Measurements from ENCODE around the gene CDK5RAP3.
"Not testable (repeated sequence)": the region's sequence is repeated elsewhere in the genome, so short reads cannot be mapped to it uniquely, and the experiment has no call there.

The CDK5RAP3 gene

GRCh38 chr17:48001197-48001596, 30.3 kb downstream of the CDK5RAP3 start:
- DNase-seq, result no peak

DNA sequence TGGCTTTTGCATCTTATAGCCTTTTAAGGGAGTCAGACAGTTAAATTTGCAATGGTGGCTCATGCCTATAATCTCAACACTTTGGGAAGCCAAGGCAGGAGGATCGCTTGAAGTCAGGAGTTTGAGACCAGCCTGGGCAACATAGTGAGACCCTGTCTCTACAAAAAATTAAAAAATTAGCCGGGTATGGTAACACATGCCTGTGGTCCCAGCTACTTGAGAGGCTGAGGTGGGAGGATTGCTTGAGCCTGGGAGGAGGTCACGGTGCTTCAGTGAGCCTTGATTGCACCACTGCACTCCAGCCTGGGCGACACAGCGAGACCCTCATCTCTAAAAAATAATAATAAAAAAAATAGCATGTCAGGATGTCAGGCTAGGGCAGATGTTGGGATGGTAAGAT, 30.7 kb downstream of the CDK5RAP3 start:
- not testable (repeated sequence) for DNase-seq

- DNase-seq, result peak in 1 of 2 experiments; percentile 48
These were observed 31.5 kb downstream of the CDK5RAP3 start for GRCh38 chr17:48002266-48002915.

DNA sequence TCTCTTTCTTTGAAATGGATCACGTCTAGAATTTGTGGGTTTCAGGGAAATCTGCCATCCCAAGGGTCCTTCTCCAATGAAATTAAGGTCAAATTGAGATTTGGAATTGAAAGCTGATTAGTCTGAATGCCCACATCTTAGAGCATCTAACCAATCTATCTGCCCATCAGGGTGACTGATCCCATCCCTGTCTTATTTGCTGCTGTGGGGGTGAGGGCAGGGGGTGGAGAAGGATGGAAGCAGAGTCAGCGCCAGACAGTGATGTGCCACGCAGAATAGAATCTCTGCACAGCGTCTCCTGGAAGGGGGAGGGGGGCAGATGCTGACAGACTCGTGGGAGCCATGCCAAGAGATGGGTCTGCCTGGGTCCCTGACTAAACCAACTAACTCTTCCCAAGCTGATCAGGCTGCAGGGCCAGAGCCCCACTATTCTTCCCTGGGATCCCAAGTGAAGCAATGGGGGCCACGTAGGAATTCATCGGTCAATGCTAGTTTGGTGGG, 32.1 kb downstream of the CDK5RAP3 start:
- peak; percentile 87 to 94 for DNase-seq

- peak; percentile 93 to 96 for DNase-seq
These were observed 32.7 kb downstream of the CDK5RAP3 start for GRCh38 chr17:48003417-48004151.

DNA sequence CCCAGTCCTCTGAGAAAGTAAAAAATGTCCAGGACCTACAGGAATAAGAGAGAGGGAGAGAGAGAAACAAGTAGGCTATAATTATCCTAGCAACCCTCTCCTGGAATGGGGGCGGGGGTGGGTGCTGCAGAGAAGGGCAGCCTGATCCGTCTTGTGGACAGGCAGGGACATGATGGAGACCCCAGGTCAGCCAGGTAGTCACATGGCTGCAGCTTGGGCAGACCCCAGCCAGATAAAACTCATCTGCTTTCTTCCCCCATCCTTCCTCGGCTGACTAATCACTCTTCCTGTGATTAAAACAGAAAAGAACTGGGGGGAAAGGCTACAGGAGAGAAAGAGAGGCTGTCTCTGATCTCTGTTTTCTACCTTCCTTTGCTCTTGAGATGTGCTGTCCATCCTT, 34.1 kb downstream of the CDK5RAP3 start:
- DNase-seq, result no peak

GRCh38 chr17:48006936-48007709, 36.2 kb downstream of the CDK5RAP3 start:
- DNase-seq, result no peak

DNA sequence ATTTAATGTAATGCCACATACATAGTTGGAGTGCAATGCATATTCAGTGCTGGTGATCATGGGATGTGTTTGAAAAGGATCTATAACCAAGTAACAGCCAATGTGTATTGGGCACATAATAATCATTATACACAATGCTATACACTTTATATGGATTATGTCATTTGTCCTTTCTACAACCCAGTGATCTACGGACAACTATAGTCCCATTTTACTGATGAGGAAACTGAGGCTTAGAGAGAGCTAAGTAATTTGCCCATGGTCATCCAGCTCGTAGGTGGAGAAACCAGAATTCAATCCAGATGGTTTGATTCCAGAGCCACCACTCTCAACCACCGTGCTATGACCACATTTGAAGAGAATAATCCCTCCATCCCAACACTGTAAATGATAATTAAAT, 39.3 kb downstream of the CDK5RAP3 start:
- no peak for DNase-seq

GRCh38 chr17:48011405-48012150, 40.7 kb downstream of the CDK5RAP3 start:
- DNase-seq, result peak in 1 of 2 experiments; percentile 13

GRCh38 chr17:48012151-48012520, 41.2 kb downstream of the CDK5RAP3 start:
- peak in 1 of 2 experiments; percentile 84 for DNase-seq

DNA sequence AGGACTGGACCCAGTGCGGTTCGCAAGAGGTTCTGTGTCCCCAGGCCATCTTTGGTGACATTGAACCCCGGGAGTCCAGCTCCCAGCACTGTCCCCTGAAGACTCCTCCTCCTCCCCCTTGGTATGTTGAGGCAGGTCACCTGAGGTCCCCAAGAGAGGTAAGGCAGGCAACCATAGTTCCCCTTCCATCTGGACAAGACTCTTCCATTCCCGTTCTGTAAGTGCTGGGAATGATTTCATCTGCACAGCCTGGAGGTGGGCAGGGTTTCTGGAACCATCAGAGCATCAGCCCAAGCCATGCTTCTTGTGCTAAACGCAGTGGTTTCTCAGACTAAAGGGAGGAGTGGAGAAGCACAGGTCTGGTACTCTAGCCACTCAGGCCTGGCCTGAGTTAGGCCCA, 41.7 kb downstream of the CDK5RAP3 start:
- DNase-seq, result no peak

DNA sequence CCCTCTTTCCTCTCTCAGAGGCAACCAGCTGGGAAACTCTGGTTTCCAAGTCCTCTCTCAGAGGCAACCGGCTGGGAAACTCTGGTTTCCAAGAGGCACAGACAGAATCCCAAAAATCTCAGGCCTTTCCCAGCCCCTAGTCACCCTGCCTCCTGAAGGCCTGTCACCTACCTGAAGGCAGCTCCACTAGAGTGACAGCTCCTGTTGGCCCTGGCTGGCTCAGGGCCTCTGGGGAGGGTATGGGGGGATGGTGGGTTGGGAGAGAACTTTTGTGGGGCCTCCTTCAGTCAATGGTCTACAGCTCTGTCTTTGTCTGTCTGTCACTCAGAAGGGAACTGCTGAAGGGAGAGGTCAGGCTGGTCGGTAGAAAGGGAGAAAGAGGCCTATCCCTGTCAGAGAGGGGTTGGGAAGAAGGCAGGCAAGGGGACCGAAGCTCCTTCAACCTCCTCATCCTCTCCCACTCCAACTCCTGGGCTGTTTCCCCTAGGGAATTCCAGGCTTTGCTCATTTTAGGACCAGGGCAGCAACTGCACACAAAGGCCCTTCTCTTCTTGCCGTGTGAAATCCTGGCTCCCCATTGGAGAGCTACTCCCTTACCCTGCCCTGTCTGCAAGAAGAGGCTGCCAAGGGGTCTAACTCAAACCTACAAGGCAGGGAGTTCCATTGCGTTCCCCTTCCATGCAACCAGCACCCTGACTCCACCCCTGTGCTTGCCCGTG, 43.1 kb downstream of the CDK5RAP3 start:
- no peak for DNase-seq

DNA sequence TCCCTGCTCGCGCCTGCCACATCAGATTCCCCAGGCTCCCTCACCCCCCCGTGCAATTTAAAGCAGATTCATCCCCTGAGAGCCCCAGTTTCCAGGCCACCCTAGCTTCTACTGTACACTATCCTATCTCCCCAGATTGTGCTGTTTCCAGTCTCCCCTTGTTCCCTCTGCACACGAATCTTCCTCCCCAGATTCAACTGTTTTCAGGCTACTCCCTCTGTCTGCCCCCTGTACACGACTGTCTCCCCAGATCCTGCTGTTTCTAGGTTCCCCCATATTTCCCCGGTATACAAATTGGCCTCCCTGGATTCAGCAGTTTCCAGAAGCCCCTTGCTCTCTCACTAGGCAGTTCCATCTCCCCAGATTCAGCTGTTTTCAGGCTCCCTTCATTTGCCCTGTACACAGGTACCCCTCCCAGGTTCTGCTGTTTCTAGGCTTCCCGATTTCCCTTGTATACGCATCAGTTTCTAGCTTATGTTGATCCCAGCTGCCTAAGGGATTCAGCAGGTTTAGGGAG, 43.7 kb downstream of the CDK5RAP3 start:
- no peak for DNase-seq

DNA sequence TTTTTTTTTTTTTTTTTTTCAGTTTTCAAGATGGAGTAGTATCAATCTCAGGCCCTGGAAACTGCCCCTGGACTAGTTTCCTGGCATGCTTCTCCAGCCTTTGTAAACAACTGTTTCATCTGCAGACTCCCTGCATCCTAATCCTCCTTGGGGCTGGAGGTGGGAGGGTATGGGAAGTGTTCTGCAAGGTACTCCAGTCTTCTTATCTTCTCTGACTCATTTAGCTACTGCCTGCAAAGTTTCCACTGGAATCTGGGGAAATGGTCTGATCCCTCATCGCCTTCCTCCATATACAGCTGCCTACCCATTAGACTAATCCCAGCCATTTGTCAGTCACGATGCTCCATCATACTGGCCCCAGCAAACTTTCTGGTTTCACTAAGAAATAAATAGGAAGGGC, 45.2 kb downstream of the CDK5RAP3 start:
- no peak for DNase-seq

DNA sequence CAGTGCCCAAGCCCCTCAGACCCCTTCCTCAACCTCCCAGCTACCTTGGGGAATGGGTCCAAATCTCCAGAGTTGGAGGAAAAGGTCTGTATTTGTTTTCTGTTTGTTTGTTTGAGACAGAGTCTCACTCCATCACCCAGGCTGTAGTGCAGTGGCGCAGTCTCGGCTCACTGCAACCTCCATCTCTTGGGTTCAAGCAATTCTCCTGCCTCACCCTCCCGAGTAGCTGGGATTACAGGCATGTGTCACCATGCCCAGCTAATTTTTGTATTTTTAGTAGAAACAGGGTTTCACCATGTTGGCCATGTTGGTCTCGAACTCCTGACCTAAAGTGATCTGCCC, 46.9 kb downstream of the CDK5RAP3 start:
- DNase-seq, result not testable (repeated sequence)

- DNase-seq, result no peak
These were observed 51.0 kb downstream of the CDK5RAP3 start for GRCh38 chr17:48021934-48022333.

DNA sequence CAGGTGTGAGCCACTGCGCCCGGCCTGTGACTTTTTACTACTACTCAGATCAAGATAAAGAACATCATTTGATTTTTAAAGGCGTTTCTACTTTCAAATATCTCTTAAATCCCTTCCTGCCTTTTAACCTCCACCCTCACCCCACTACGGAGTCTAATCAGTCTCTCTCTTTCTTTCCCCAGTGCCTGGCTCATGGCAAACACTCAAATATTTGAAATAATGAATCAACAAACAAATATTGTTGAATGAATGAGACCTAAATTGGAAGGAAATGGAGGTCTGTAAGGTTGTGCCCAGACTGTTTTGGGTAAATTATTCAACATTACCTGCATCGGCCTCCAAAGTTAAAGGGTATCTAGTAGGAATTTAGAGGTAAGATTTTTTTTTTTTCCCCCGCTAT, 52.0 kb downstream of the CDK5RAP3 start:
- no peak for DNase-seq

DNA sequence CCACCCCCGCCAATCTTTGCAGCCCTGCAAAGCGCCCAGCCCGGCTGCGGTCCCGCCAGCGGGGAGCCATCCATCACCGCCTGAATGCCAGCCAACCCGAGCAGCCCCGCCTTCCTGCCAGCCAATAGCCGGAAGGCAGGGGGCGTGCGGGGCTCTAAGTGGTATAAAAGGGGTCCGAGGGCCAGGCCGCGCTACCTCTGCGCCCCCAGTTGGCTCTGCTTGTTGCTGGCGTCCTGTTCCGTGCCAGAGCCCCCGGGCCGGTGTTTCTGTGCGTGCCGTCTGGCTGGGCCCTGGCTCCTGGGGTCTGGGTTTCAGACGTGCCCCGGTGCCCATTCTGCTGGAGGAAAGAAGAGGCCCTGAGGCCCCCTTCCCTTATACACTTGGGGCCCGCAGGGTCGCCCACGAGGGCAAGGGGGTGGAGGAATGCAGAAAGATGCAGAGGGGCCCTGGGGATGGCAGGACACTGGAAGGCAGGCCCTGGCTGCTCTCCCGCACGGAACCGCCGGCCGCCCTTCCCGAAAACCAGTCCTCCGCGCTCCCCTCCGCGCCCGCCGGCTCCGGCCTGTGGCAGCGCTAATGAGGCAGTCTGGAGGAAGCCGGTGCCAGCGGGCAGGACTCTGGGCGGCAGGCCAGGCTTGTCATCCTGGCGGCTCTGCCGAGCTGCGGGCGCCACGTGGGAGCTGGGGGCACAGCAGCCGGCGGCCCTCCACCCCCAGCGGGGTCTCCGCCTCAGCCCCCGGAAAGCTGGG, 52.7 kb downstream of the CDK5RAP3 start:
- DNase-seq, result peak; percentile 74 to 92

GRCh38 chr17:48024149-48025039, 53.5 kb downstream of the CDK5RAP3 start:
- peak in 1 of 2 experiments; percentile 62 for DNase-seq

All from NCI-H446 (cell line).